Right kidney (tissue), 1 donor: Measurements from ENCODE around the gene CCR2.

ENCODE experiments used
- DNase-seq: peaks from one replicate; pipeline ENCODE4 v3.0.0-alpha.2; 2016

The CCR2 gene

DNA sequence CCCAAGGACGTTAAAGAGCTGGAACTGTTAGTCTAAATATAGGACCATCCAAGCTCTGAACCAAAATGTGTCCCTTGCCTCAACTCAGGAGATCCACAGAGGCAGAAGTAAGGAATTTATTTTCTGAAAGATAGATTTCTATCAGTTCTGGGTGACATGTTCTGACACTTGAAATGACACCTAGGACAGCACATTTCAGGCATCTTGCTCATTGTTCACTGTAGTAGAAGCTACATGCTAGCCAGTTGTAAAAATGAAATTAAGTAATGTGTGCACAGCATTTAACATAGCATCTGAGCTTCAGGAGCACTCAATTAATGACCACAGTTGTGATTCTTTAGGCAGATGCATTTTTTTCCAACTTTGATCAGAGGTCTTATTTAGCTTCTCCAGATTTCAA, 567 bp downstream of the CCR2 start:
- no peak for DNase-seq

DNA sequence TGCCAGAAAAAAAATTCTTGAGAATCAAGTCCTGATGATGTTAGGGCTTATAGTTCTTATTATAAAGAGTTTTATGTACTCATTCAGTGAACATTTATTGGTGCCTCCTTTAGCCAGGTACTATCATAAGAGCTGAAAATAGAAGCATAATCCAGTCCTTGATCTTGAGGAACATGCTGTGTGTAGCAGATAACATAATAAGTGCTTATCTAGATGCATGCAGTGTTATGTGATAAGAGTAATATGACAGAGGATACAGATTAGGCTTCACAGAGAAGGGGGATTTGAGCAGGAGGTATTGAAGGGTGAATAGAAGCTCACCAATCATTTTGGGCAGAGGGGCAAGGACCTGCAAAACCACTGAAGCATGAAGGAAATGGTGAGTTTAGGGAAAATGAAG, 1.1 kb downstream of the CCR2 start:
- no peak for DNase-seq

DNA sequence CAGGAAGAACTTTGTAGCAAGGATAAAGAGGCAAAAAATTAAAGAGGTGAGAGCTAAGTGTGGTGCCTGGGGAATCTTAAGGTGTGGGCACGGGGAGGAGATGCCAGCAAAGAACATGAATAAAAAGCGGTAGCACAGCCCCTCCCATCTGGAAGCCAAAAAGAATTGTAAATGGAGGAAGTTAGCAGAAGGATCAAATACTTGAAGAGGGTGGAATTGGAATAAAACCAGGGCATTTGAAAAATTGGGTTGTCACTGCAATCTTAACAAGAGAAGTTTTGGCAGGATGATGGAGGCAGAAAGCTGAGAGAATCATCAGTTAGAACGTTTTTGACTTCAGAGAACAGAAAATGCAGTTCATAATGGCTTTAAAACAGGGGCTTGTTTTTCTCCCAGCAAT, 2.4 kb downstream of the CCR2 start:
- no peak for DNase-seq

DNA sequence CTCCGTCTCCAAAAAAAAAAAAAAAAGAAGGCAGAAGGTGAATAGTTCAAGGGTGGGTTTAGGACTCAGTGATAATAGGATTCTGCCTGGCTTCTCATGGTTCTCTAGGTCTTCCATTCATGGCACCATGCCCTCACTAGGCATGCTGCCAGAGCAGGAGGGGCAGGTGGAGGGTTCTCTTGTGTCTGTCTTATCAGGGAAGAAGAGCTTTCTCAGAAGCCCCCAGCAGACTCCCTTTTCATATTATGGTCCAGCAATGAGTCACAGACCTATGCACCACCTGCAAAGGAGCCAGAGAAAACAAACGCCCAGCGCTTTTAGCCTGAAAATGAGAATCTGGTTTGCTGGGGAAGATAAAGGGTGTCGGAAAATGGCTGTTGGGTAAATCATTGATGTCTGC, 3.0 kb downstream of the CCR2 start:
- no peak for DNase-seq

DNA sequence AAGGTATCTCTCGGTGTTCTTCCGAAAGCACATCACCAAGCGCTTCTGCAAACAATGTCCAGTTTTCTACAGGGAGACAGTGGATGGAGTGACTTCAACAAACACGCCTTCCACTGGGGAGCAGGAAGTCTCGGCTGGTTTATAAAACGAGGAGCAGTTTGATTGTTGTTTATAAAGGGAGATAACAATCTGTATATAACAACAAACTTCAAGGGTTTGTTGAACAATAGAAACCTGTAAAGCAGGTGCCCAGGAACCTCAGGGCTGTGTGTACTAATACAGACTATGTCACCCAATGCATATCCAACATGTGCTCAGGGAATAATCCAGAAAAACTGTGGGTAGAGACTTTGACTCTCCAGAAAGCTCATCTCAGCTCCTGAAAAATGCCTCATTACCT, 4.6 kb downstream of the CCR2 start:
- no peak for DNase-seq

DNA sequence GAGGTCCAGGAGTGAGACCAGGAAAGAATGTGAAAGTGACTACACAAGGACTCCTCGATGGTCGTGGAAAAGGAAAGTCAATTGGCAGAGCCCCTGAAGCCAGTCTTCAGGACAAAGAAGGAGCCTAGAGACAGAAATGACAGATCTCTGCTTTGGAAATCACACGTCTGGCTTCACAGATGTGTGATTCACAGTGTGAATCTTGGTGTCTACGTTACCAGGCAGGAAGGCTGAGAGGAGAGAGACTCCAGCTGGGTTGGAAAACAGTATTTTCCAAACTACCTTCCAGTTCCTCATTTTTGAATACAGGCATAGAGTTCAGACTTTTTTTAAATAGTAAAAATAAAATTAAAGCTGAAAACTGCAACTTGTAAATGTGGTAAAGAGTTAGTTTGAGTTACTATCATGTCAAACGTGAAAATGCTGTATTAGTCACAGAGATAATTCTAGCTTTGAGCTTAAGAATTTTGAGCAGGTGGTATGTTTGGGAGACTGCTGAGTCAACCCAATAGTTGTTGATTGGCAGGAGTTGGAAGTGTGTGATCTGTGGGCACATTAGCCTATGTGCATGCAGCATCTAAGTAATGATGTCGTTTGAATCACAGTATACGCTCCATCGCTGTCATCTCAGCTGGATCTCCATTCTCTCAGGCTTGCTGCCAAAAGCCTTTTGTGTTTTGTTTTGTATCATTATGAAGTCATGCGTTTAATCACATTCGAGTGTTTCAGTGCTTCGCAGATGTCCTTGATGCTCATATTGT, 6.0 kb downstream of the CCR2 start:
- no peak for DNase-seq

DNA sequence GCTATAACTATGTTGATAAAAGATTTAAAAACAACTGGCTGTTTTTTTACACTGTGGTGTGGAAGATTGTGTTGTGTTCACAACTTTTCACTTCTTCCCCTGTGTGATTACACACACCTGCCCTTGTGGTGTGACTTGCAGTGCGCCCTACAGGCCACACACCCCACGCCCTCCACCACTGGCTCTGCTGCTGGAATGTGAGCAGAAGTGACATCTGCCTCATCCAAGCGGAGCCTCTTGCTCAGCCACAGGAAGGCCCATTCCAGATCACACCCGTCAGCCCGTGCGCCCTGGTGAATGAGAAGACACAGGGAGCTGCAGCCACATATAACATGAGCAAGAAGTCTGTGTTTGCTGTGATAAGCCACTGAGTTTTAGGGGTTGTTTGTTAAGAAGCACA, 7.0 kb downstream of the CCR2 start:
- DNase-seq, result no peak

DNA sequence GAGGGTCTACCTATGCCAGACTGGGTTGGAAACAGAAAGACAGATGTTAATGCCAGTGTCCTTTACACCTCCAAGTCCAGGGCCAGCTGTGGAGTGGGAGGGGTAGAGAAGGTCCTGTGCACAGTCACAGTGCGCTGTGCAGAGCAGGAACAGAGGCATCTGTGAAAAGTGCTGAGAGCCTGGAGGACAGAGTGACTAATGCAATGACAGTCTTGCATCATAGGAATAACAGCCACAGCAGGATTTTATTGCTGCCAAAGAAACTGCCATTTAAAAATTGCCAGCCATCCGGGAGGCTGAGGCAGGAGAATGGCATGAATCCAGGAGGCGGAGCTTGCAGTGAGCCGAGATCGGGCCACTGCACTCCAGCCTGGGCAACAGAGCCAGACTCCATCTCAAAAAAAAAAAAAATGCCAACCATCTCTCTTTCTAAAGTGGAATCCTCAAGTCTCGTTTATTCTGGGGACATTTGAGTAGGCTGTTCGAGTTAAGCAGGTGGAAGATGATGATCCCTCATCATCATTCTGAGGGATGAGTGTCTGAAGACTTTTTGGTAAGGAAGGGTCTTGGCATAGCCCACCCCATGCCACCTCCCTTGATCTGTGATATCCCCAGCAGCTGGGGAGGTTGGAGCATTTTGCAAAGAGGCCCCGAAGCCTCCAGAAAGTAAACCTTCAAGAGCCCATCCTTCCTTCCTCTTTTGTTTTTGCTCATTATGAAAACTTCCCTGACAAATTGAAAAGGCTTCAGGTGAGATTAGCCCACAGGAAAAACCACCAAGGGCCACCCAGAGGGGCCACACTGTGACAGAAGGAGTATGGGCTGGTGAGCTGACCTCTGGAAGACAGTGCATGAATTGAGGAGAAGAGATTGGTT, 7.7 kb downstream of the CCR2 start:
- no peak for DNase-seq

DNA sequence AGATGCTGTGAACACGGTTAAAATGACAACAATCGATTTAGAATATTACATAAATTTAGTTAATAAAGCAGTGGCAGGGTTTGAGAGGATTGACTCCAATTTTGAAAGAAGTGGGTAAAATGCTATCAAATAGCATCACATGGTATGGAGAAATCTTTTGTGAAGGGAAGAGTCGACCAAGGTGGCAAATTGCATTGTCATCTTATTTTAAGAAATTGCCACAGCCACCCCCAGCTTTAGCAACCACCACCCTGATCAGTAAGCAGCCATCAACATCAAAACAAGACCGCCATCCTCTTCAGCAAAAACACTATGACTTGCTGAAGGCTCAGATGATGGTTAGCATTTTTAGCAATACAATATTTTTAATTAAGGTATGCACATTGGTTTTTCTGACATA, 11.1 kb downstream of the CCR2 start:
- no peak for DNase-seq

DNA sequence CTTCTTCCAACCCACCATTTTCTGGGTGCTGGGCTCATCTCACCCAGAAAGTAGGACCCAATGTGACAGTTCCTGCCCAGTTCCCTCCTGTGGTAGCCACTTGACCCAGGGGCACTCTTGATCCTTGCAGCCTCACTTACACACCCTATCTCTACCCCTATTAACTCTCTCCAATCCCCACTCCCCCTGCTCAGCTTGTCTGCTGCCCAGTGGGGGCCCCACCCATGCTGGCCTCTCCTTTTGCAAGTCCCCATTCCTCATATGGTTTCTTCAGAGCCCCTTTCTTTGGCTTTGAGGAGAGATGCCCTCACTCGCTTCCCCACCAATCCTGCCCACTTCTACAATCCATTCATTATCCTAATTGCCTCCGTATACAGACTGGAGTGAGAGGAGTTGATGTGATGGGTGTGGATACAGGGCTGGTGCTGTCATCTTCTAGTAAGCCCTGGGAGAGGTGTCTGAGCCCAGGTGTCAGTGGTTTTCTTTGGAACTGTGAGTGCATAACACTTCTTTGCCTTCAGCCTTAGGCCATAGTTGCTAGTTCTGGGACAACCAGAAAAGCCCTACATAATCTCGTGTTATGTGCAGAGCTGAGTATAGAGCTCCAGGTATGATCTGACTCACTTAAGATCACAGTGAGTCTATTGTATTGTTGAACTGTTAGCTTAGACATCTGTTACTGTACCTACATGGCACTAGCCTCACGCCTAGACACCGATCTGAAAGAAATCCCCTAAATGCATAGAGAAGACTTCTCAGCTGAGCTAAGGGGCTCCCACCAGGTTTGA, 12.0 kb downstream of the CCR2 start:
- DNase-seq, result no peak

DNA sequence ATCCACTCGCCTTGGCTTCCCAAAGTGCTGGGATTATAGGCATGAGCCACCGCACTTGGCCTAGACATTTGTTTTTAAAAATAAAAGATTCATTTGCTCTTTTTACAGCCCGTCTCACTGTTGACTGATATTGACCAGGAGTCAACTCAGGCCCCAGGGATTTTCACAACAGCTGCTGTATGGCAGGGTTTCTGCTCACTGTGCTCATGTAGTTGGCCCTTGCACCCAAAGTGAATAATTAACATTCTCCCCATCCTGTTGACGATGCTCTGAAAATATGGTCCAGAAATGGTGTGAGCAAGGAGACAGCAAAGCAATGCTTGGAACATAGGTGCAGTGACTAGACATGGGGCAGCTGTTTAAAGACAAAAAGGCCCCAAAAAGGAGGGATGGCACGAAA, 13.9 kb downstream of the CCR2 start:
- no peak for DNase-seq

DNA sequence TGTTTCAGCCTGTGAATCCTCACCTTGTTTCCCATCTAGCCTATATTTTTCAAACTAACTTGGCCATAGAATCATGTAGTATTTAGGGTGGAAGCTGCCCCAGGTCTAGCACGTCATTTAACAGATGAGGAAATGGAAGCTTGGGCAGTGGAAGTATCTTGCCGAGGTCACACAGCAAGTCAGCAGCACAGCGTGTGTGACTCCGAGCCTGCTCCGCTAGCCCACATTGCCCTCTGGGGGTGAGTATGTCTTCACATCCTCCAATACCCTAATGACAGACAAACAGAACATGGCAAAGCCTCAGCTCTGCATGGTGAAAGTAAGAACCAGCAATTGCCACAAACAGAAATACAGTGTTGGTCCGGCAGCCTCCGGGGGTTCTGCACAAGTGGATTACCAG, 14.7 kb downstream of the CCR2 start:
- DNase-seq, result no peak

DNA sequence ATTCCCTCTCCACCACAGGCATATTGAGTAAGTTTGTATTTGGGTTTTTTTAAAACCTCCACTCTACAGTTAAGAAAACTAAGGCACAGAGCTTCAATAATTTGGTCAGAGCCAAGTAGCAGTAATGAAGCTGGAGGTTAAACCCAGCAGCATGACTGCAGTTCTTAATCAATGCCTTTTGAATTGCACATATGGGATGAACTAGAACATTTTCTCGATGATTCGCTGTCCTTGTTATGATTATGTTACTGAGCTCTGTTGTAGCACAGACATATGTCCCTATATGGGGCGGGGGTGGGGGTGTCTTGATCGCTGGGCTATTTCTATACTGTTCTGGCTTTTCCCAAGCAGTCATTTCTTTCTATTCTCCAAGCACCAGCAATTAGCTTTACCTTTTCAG, 15.2 kb downstream of the CCR2 start:
- DNase-seq, result no peak

DNA sequence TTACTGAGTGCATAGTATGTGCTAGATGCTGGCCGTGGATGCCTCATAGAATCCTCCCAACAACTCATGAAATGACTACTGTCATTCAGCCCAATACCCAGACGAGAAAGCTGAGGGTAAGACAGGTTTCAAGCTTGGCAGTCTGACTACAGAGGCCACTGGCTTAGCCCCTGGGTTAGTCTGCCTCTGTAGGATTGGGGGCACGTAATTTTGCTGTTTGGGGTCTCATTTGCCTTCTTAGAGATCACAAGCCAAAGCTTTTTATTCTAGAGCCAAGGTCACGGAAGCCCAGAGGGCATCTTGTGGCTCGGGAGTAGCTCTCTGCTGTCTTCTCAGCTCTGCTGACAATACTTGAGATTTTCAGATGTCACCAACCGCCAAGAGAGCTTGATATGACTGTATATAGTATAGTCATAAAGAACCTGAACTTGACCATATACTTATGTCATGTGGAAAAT, 15.8 kb downstream of the CCR2 start:
- DNase-seq, result no peak

DNA sequence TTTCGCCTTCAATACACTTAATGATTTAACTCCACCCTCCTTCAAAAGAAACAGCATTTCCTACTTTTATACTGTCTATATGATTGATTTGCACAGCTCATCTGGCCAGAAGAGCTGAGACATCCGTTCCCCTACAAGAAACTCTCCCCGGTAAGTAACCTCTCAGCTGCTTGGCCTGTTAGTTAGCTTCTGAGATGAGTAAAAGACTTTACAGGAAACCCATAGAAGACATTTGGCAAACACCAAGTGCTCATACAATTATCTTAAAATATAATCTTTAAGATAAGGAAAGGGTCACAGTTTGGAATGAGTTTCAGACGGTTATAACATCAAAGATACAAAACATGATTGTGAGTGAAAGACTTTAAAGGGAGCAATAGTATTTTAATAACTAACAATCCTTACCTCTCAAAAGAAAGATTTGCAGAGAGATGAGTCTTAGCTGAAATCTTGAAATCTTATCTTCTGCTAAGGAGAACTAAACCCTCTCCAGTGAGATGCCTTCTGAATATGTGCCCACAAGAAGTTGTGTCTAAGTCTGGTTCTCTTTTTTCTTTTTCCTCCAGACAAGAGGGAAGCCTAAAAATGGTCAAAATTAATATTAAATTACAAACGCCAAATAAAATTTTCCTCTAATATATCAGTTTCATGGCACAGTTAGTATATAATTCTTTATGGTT, 17.1 kb downstream of the CCR2 start, which contains the start of gene CCR5:
Gene CCR5, plus strand, starts transcription at position 108 of the 680 bp plus-strand sequence. CDS start 1,957 bp downstream, outside the sequence.
- DNase-seq, result no peak

DNA sequence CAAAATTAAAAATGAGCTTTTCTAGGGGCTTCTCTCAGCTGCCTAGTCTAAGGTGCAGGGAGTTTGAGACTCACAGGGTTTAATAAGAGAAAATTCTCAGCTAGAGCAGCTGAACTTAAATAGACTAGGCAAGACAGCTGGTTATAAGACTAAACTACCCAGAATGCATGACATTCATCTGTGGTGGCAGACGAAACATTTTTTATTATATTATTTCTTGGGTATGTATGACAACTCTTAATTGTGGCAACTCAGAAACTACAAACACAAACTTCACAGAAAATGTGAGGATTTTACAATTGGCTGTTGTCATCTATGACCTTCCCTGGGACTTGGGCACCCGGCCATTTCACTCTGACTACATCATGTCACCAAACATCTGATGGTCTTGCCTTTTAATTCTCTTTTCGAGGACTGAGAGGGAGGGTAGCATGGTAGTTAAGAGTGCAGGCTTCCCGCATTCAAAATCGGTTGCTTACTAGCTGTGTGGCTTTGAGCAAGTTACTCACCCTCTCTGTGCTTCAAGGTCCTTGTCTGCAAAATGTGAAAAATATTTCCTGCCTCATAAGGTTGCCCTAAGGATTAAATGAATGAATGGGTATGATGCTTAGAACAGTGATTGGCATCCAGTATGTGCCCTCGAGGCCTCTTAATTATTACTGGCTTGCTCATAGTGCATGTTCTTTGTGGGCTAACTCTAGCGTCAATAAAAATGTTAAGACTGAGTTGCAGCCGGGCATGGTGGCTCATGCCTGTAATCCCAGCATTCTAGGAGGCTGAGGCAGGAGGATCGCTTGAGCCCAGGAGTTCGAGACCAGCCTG, 17.8 kb downstream of the CCR2 start:
- DNase-seq, result no peak

DNA sequence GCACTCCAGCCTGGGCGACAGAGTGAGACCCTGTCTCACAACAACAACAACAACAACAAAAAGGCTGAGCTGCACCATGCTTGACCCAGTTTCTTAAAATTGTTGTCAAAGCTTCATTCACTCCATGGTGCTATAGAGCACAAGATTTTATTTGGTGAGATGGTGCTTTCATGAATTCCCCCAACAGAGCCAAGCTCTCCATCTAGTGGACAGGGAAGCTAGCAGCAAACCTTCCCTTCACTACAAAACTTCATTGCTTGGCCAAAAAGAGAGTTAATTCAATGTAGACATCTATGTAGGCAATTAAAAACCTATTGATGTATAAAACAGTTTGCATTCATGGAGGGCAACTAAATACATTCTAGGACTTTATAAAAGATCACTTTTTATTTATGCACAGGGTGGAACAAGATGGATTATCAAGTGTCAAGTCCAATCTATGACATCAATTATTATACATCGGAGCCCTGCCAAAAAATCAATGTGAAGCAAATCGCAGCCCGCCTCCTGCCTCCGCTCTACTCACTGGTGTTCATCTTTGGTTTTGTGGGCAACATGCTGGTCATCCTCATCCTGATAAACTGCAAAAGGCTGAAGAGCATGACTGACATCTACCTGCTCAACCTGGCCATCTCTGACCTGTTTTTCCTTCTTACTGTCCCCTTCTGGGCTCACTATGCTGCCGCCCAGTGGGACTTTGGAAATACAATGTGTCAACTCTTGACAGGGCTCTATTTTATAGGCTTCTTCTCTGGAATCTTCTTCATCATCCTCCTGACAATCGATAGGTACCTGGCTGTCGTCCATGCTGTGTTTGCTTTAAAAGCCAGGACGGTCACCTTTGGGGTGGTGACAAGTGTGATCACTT, 18.8 kb downstream of the CCR2 start:
- no peak for DNase-seq

DNA sequence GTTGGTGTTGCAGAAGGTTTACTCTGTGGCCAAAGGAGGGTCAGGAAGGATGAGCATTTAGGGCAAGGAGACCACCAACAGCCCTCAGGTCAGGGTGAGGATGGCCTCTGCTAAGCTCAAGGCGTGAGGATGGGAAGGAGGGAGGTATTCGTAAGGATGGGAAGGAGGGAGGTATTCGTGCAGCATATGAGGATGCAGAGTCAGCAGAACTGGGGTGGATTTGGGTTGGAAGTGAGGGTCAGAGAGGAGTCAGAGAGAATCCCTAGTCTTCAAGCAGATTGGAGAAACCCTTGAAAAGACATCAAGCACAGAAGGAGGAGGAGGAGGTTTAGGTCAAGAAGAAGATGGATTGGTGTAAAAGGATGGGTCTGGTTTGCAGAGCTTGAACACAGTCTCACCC, 20.8 kb downstream of the CCR2 start:
- DNase-seq, result no peak

DNA sequence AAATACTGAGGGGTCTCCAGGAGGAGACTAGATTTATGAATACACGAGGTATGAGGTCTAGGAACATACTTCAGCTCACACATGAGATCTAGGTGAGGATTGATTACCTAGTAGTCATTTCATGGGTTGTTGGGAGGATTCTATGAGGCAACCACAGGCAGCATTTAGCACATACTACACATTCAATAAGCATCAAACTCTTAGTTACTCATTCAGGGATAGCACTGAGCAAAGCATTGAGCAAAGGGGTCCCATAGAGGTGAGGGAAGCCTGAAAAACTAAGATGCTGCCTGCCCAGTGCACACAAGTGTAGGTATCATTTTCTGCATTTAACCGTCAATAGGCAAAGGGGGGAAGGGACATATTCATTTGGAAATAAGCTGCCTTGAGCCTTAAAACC, 21.3 kb downstream of the CCR2 start:
- DNase-seq, result no peak

DNA sequence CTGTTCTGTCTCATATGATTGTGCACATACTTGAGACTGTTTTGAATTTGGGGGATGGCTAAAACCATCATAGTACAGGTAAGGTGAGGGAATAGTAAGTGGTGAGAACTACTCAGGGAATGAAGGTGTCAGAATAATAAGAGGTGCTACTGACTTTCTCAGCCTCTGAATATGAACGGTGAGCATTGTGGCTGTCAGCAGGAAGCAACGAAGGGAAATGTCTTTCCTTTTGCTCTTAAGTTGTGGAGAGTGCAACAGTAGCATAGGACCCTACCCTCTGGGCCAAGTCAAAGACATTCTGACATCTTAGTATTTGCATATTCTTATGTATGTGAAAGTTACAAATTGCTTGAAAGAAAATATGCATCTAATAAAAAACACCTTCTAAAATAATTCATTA, 21.9 kb downstream of the CCR2 start:
- DNase-seq, result no peak
